Raji (cell line): ENCODE data around the gene AHSG.

Experiments
- POLR2A ChIP-seq: IDR thresholded peaks from 2 replicates; pipeline ENCODE4 v1.6.1; 2011; ENCODE audit warnings: low read depth, low read length, control low read depth; ENCODE audit not compliant: insufficient read depth

Gene AHSG

GRCh38 chr3:186640929-186641328 lies 28.1 kb downstream of the AHSG start:
- no peak for TF ChIP-seq POLR2A

DNA sequence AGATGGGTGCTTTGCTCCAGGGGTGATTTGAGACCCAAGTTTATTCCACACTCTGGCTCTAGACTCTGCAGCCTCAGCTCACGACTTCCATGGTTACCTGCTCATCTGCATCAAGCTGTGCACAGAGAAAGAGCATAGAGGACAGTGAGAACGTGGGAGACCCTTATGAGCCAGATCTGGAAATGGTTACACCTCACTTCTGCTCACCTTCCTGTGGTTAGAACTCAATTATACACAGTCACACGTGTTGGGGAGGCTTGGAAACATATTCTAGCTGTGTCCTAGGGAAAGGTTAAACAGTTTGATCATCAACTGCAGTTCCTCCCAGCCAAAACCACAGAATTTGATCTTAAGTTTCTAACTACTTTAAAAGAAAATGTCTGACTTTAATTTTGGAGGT lies 29.2 kb downstream of the AHSG start:
- no peak for TF ChIP-seq POLR2A

- TF ChIP-seq POLR2A: no peak
Measured at GRCh38 chr3:186643493-186643892, 30.6 kb downstream of the AHSG start.

DNA sequence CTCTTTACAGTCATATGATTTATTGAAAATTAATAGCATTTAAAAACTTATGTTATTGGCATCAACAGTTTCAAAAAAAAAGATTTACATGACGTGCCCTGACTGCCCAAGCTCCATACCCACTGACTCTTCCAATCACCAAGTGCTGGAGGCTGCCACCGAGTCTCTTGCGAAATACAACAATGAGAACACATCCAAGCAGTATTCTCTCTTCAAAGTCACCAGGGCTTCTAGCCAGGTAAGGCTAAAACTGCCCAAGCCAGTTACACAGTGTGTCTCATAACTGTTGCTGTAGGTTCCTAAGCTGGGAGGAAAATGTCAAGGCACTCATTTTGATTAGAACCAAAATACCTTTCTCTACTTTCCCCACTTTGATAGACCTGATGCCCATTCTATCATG lies 31.8 kb downstream of the AHSG start:
- no peak for TF ChIP-seq POLR2A

DNA sequence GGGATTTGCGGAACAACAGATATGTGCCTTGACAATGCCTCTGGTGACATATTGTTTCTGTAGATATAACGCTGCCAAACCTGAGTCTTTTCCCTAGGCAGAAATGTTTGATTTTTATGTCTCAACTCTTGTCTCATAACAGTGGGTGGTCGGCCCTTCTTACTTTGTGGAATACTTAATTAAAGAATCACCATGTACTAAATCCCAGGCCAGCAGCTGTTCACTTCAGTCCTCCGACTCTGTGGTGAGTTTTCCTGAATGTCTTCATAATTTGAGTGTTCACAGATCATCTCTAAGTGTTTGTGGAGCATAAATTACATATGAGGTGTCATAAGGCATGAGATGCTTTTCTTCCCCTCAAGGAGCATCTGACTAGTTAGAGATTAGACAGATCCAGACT lies 33.2 kb downstream of the AHSG start:
- TF ChIP-seq POLR2A: no peak

DNA sequence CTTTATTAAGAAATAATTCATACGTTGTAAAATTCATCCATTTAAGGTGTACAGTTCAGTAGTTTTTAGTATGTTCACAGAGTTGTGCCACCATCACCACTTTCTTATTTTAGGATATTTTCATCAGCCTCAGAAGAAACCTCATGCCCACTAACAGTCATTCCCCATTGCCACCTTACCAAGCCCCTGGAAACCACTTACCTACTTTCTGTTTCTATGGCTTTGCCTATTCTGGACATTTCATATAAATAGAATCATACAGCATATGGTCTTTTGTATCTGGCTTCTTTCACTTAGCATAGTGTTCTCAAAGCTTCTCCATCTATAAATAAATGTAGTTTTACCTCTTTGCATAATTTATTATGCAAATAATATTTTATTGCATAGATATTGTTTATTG lies 34.0 kb downstream of the AHSG start:
- no peak for TF ChIP-seq POLR2A

GRCh38 chr3:186648851-186649250 lies 36.0 kb downstream of the AHSG start:
- no peak for TF ChIP-seq POLR2A

- TF ChIP-seq POLR2A: no peak
Measured at GRCh38 chr3:186651678-186652215, 38.9 kb downstream of the AHSG start.

- peak; percentile 29; the same call in 1 of the 2 replicates for TF ChIP-seq POLR2A
Measured at GRCh38 chr3:186653080-186653707, 40.3 kb downstream of the AHSG start.

DNA sequence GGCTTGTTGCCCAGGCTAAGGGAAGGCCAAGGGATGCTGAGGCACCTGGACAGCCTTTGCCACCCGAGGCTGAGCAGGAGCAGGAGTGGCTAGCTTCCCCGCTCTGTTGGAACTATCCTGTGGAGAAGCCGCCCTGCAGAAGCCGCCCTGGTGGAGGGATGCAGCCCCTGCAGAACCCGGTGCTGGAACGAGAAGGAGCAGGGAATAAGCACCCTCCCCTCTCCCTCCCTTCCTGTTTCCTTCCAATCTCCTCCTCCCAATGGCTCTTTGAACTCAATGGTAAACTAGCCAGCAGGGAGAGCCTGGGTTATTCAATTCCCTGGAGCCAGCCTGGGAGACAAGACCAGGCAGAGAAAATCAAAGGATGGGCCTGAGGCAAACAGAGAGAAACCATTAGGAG lies 41.1 kb downstream of the AHSG start:
- no peak for TF ChIP-seq POLR2A

DNA sequence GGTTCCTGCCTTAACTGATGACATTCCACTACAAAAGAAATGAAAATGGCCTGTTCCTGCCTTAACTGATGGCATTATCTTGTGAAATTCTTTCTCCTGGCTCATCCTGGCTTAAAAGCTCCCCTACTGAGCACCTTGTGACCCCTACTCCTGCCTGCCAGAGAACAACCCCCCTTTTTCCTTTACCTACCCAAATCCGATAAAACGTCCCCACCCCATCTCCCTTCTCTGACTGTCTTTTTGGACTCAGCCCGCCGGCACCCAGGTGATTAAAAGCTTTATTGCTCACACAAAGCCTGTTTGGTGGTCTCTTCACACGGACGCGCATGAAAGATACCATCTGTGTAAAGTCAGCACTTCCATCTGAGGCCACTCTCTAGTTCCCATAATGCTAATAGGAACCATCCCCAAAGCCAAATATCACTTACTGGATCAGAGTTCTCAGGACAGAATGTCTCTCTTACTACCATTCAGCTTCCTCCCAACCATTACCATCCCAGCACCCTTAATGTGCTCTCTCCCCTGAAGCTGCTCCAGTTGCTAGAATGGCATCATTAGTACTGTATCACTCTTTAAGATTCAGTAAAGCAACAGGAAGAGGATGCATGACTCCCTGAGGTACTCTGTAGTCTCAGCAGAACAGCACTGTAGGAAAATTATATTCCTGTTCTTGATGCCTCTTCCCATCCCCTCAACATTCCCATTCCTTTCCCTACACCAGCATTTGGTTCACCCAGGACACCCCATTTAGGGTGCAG lies 50.7 kb downstream of the AHSG start:
- TF ChIP-seq POLR2A: no peak

- no peak for TF ChIP-seq POLR2A
Measured at GRCh38 chr3:186664119-186664495, 51.2 kb downstream of the AHSG start.

GRCh38 chr3:186664506-186664905 lies 51.6 kb downstream of the AHSG start:
- TF ChIP-seq POLR2A: no peak

GRCh38 chr3:186665625-186666188 lies 52.8 kb downstream of the AHSG start, which contains the start of gene HRG:
Gene HRG, plus strand, starts transcription at chr3:186666014. Its CDS starts 18 bp downstream, at chr3:186666032.
- TF ChIP-seq POLR2A: no peak

DNA sequence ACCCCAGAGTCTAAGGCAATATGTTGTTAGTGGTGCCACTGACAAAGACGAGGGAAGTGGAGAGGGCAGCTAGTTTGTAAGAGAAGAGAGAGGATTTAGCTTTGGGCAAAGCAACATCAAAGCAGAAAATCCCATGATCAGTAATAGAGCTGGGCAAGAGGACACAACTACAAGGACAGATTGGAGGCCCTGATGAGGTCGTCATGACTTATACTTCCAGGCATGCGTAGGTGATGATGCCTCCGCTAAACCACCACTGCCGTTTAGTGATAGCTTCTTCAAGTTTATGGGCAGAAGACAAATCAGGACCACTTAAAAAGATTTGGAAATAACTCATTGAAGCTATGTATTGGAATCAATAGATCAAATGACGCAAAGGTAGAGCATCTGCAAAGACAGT lies 55.6 kb downstream of the AHSG start:
- no peak for TF ChIP-seq POLR2A
